Gastrocnemius medialis (tissue), 4 donors: Measurements from ENCODE around the gene INMT. TPM values are rescaled to one million over a fixed set of nuclear protein-coding genes. Genes with fewer than 3 reads are reported as not detected.

Source experiments
- ATAC-seq, 2 donors: fragments of 150-250 bp; one replicate each; pipeline ENCODE4 v1.9.1; 2016
- DNase-seq, 2 donors: peaks; one replicate each; pipeline ENCODE4 v3.0.0-alpha.2; 2019
- H3K27ac ChIP-seq, 4 donors: fragments of 200-600 bp; sonication (generic); 1 replicate in 1 of 4; 2 replicates in 3 of 4; pipeline ENCODE4 v1.5.1; 2016 to 2018; ENCODE audit warnings: mild to moderate bottlenecking in 2 of 4, moderate library complexity in 1 of 4
- H3K27me3 ChIP-seq, 3 donors: fragments of 200-600 bp; sonication (generic) in 2 of 3; 1 replicate in 1 of 3; 2 replicates in 2 of 3; pipeline versions ENCODE4 v1.5.1 to v1.6.0; 2016 to 2019; ENCODE audit warnings: mild to moderate bottlenecking in 1 of 3, moderate library complexity in 1 of 3
- H3K36me3 ChIP-seq, 2 donors: fragments of 200-600 bp; sonication (generic) in 1 of 2; one replicate each; pipeline ENCODE4 v1.5.1; 2017 to 2018
- H3K4me1 ChIP-seq, 2 donors: fragments of 200-600 bp; sonication (generic) in 1 of 2; one replicate each; pipeline ENCODE4 v1.5.1; 2016 to 2017; ENCODE audit warnings: mild to moderate bottlenecking in 2 of 2
- H3K4me3 ChIP-seq, 4 donors: fragments of 200-600 bp; sonication (generic) in 3 of 4; 1 replicate in 1 of 4; 2 replicates in 3 of 4; pipeline ENCODE4 v1.5.1; 2016 to 2019; ENCODE audit warnings: mild to moderate bottlenecking in 2 of 4
- H3K9me3 ChIP-seq, 3 donors: fragments of 200-600 bp; sonication (generic) in 2 of 3; 1 replicate in 1 of 3; 2 replicates in 2 of 3; pipeline ENCODE4 v1.5.1; 2016 to 2019
- CTCF ChIP-seq, 5 experiments: fragments of 450-650 bp in 3 of 5; fragments of 200-600 bp in 2 of 5; sonication (generic) in 2 of 5; IDR thresholded peaks in 4 of 5; conservative IDR thresholded peaks in 1 of 5; 1 replicate in 4 of 5; 2 replicates in 1 of 5; pipeline ENCODE4 v1.5.1; 2016 to 2019; ENCODE audit warnings: antibody characterized with exemption in 5 of 5, mild to moderate bottlenecking in 3 of 5, moderate library complexity in 3 of 5
- POLR2A ChIP-seq, 2 donors: fragments of 450-650 bp; IDR thresholded peaks; one replicate each; pipeline ENCODE4 v1.6.1; 2017; ENCODE audit warnings: antibody characterized with exemption in 2 of 2, mild to moderate bottlenecking in 2 of 2, moderate library complexity in 2 of 2
- in situ Hi-C, 4 donors: fragments of 200-750 bp; cut with MboI; loops; one replicate each; pipeline versions ENCODE4 v1.15.0 to v1.8.0; 2017; ENCODE audit warnings: low sequenced_read_pairs in 4 of 4
- intact Hi-C: fragments of 100-400 bp; cut with DNase I; formaldehyde crosslinking; loops from one replicate; pipeline ENCODE4 v1.15.1; 2023; ENCODE audit warnings: low total_unique reads
- total RNA-seq, 4 donors: library from RNA; depleted of rRNA; stranded (reverse); fragments of >200 nt; gene quantifications; one replicate each; pipeline versions ENCODE4 v1.1.0 to v1.2.3, GENCODE V29; 2016

INMT gene
- total RNA-seq = 1 to 10 TPM; 1.9 to 8.6 (median 5.5) TPM

DNA sequence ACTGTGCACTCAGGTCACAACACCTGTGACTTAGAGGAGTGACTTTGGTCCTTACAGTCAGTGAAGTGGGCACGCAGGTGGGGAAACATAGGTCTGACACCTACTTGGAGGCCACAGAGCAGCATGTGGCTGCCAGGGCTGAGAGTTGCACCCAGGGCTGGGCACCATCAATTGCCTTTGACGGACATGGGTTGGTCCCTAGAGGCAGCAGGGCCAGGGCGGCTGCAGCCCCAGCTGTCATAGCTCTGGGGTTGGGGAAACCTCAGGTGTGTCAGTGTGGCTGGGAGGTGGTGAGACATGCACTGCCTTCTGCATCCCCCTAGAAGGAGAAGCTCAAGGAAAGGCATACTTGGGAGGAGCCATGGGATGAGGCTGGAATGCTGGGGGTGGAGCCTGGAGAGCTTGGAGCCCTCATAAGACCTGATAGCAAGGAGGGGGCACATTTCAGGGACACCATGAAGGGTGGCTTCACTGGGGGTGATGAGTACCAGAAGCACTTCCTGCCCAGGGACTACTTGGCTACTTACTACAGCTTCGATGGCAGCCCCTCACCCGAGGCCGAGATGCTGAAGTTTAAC, at the start of gene INMT:
INMT (plus strand) TSS at position 440 of the 578 bp plus-strand sequence; CDS start at position 456, 16 bp downstream.
- intact Hi-C loops = no loop called here

GRCh38 chr7:30702200-30702599, 49.7 kb upstream of the INMT start:
- TF ChIP-seq CTCF (IDR thresholded peaks at IDR 0.05 in 4 of 5, conservative IDR thresholded peaks at IDR 0.05 in 1 of 5) = no peak
- TF ChIP-seq POLR2A (IDR thresholded peaks at IDR 0.05) = no peak
- Histone ChIP-seq H3K27me3 (no peaks in the 10 kb centered on the region), H3K4me3 (no peak overlapping the region), H3K4me1 (peaks cover 21 to 34% of the 10 kb centered on the region in 2 donors), H3K36me3 (no peaks in the 10 kb centered on the region), H3K27ac (no peak overlapping the region), H3K9me3 (no peaks in the 10 kb centered on the region)
- ATAC-seq (no peak), DNase-seq (no peak)
- intact Hi-C loops = no loop called here
- in situ Hi-C loops = no loop called here

More for the DNA sequence above, at the start of gene INMT:
- ATAC-seq = no peak
- peak in 1 of 2 donors; percentile 29 for DNase-seq
- Histone ChIP-seq H3K27ac (peak within 1 kb of the TSS; percentile 66 to 77 (median 73)), H3K4me1 (peaks cover 40 to 48% of the 10 kb centered on the region in 2 donors), H3K36me3 (no peaks in the 10 kb centered on the region), H3K27me3 (no peaks in the 10 kb centered on the region), H3K9me3 (no peaks in the 10 kb centered on the region), H3K4me3 (peak within 1 kb of the TSS; percentile 4 to 40 (median 23))
- TF ChIP-seq CTCF (IDR thresholded peaks at IDR 0.05 in 4 of 5, conservative IDR thresholded peaks at IDR 0.05 in 1 of 5) (no peak), POLR2A (IDR thresholded peaks at IDR 0.05) (no peak)
- in situ Hi-C loops = no loop called here

- Histone ChIP-seq H3K36me3 (no peaks in the 10 kb centered on the region), H3K27me3 (no peaks in the 10 kb centered on the region), H3K4me3 (no peak overlapping the region), H3K27ac (no peak overlapping the region), H3K4me1 (peaks cover 26 to 46% of the 10 kb centered on the region in 2 donors), H3K9me3 (no peaks in the 10 kb centered on the region)
- no peak for DNase-seq
- intact Hi-C loops = no loop called here
- TF ChIP-seq CTCF (IDR thresholded peaks at IDR 0.05 in 4 of 5, conservative IDR thresholded peaks at IDR 0.05 in 1 of 5) (no peak), POLR2A (IDR thresholded peaks at IDR 0.05) (no peak)
- in situ Hi-C loops = no loop called here
- ATAC-seq = no peak
Measured at GRCh38 chr7:30703756-30704155, 48.2 kb upstream of the INMT start.

DNA sequence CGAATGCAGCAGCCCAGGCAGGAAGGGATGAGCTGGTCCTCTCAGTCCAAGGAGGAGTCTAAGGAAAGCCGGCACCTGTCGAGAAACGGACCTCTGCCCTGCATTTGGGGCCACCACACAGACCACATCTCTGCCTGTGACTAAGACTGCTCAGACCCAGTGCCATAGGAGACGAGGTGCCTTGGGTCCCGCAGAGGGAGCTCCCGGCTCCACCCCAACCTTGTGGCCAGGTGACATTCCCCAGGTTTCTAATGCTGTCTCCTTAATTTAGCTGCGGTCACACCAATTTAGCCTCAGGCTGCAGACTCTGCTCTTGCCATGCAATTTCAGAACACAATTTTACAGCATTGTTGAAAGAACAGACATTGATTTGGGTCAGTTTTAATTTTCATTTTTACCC, 46.9 kb upstream of the INMT start:
- DNase-seq (no peak), ATAC-seq (no peak)
- Histone ChIP-seq H3K27ac (peak overlapping the region; percentile 43 to 67 (median 57)), H3K4me3 (no peak overlapping the region), H3K27me3 (no peaks in the 10 kb centered on the region), H3K36me3 (no peaks in the 10 kb centered on the region), H3K9me3 (no peaks in the 10 kb centered on the region), H3K4me1 (peaks cover 23 to 41% of the 10 kb centered on the region in 2 donors)
- TF ChIP-seq POLR2A (IDR thresholded peaks at IDR 0.05) (no peak), CTCF (IDR thresholded peaks at IDR 0.05 in 4 of 5, conservative IDR thresholded peaks at IDR 0.05 in 1 of 5) (no peak)
- intact Hi-C loops = no loop called here
- in situ Hi-C loops = no loop called here

DNA sequence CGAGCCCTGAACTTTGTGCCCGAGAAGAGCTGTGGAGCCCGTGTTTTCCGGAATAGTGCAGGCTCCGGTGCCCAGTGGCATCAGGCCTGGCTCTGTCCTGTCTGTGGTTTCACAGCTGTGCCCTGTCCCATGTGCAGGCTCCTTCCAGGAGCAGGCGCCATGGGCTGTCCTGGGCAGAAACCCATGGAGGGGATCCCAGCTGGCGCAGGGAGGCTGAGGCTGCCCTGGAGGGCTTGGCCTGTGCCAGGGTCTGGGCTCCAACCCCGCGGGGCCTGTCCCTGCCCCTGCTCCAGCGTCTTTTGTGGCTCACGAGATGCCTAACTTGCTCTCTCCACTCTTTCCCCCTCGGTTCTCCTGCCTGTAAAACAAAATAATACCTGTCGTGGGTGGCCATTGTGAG, 46.3 kb upstream of the INMT start:
- intact Hi-C loops (no loop called here), in situ Hi-C loops (no loop called here)
- Histone ChIP-seq H3K4me1 (peaks cover 18 to 35% of the 10 kb centered on the region in 2 donors), H3K9me3 (no peaks in the 10 kb centered on the region), H3K36me3 (no peaks in the 10 kb centered on the region), H3K27ac (peak overlapping the region; percentile 43 to 67 (median 57)), H3K4me3 (no peak overlapping the region), H3K27me3 (no peaks in the 10 kb centered on the region)
- ATAC-seq = peak; percentile 27 to 62
- TF ChIP-seq CTCF (IDR thresholded peaks at IDR 0.05 in 4 of 5, conservative IDR thresholded peaks at IDR 0.05 in 1 of 5) (no peak), POLR2A (IDR thresholded peaks at IDR 0.05) (no peak)
- DNase-seq = peak in 1 of 2 donors; percentile 38
